GM19025 (cell line): ENCODE data around the gene ZNF484.
"Not testable (repeated sequence)": the region's sequence is repeated elsewhere in the genome, so short reads cannot be mapped to it uniquely, and the experiment has no call there.

Experiments
- ATAC-seq: cut with Tn5 transposase; IDR thresholded peaks from one replicate; pipeline ENCODE4 v1.9.1; 2021; ENCODE audit warnings: mild to moderate bottlenecking, low read depth, moderate library complexity; ENCODE audit not compliant: unreplicated experiment

The ZNF484 gene

GRCh38 chr9:92864152-92864551 lies 13.7 kb downstream of the ZNF484 start:
- ATAC-seq = no peak

- no peak for ATAC-seq
These were observed 17.0 kb downstream of the ZNF484 start for GRCh38 chr9:92860867-92861266.

DNA sequence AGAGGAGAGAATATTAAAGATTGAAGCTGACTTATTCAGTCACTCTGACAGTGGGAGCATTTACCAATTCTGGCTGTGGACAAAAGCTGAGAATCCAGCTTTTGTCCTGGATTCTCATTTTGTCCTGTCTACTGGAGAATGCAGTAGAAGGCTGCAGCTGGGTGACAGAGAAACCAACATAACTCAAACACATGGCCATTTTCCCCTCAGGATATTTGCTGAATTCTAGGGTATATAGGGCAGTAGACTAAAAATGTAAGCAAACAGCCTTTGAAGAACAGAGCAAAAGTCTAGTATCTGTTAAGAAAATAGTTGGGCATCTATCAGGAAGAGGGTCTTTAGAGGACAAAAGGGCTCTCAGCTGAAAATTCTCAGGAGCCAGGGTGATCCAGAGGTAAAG lies 20.6 kb downstream of the ZNF484 start:
- ATAC-seq = no peak

DNA sequence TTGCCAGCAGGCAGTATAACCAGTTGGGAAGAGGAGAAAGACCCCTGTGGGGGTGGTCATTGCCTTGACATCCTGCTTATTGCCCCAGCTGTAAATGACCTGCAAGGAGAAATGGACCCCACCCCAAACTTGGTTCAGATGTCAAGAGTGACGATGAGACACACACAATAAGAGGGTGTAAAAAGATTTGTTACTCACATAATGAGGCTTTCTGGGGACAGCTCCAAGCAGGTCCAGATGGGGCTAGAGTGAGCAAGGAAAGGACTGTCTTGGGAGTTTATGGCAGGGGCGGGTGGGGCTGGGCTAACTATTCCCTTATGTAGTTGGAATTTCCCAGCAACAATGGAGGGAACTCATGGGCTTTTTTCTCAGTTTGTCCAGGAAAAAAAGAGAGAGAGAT lies 24.1 kb downstream of the ZNF484 start:
- no peak for ATAC-seq

GRCh38 chr9:92850898-92851297 lies 26.9 kb downstream of the ZNF484 start:
- no peak for ATAC-seq

- ATAC-seq = not testable (repeated sequence)
These were observed 29.1 kb downstream of the ZNF484 start for GRCh38 chr9:92848740-92849139.

GRCh38 chr9:92846662-92847145 lies 31.1 kb downstream of the ZNF484 start:
- no peak for ATAC-seq

DNA sequence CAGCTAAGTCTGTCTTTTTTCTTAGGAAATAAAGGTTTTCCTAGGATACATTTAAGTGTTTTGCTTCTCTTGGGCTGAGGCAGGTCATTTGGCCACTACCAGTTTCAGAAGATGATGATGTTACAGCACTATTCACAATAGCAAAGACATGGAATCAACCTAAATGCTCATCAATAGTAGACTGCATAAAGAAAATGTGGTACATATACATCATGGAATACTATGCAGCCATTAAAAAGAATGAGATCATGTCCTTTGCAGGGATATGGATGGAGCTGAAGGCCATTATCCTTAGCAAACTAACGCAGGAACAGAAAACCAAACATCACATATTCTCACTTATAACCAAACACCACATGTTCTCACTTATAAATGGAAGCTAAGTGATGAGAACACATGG lies 39.4 kb downstream of the ZNF484 start:
- ATAC-seq = not testable (repeated sequence)

- ATAC-seq = no peak
These were observed 40.6 kb downstream of the ZNF484 start for GRCh38 chr9:92837191-92837590.

DNA sequence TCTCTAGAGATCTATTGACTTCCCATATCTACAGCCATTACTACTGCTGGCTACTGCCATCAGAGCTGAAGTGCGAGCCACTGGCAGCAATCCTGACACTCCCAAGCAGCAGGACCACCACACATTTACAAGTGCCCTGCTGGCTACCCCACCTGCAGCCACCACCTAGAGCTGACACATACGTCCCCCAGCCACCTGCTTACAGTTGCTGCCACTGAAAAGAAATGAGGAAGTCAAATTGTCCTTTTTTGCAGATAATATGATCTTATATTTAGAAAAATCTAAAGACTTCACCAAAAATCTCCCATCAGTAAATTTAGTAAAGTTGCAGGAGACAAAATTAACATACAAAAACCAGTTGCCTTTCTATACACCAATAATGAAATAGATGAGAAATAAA lies 48.4 kb downstream of the ZNF484 start:
- ATAC-seq = no peak

- not testable (repeated sequence) for ATAC-seq
These were observed 52.8 kb downstream of the ZNF484 start for GRCh38 chr9:92825065-92825464.

DNA sequence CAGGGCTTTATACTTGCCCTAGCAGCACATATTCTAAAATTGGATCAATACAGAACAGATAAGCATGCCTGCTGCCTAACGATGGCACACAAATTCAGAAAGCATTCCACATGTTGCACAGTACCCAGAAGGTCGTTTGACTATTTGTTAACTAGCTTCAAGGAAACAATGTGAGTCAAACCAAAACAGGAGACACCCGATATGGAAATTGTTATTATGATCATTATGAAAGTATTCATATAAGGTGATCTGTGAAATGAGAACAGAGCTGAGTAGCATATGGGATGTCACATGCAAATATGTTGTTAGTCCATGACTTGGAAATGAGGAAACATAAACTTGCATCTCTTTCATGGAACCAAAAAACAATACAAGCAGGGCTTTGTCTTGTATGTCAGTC lies 56.9 kb downstream of the ZNF484 start:
- no peak for ATAC-seq

GRCh38 chr9:92819898-92820297 lies 57.9 kb downstream of the ZNF484 start:
- not testable (repeated sequence) for ATAC-seq

DNA sequence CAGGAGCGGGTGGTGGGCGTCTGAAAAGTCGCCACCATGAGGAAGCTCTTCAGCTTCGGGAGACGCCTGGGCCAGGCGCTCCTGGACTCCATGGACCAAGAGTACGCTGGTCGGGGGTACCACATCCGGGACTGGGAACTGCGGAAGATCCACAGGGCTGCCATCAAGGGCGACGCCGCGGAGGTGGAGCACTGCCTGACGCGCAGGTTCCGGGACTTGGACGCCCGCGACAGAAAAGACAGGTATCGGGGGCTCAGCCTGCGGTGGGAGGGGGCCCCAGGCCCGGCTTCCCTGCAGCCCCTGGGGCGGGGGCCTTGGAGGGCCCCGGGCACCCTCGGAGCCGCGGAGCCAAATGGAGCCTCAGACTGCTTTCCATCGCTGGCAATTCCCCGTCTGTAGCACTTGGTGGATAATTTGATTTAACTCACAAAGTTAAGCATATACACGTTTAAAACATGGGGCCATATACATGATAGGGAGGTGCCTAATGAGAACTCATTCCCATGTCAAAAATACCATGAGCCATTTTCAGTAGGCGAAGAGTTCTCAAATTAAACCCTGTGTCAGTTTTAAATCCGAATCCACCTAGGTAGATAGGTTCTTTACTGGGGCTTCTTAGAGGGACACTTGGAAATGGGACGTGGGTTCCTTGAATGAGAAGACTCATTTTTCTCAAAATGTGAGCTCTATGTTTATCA lies 68.1 kb downstream of the ZNF484 start:
- ATAC-seq = not testable (repeated sequence)

DNA sequence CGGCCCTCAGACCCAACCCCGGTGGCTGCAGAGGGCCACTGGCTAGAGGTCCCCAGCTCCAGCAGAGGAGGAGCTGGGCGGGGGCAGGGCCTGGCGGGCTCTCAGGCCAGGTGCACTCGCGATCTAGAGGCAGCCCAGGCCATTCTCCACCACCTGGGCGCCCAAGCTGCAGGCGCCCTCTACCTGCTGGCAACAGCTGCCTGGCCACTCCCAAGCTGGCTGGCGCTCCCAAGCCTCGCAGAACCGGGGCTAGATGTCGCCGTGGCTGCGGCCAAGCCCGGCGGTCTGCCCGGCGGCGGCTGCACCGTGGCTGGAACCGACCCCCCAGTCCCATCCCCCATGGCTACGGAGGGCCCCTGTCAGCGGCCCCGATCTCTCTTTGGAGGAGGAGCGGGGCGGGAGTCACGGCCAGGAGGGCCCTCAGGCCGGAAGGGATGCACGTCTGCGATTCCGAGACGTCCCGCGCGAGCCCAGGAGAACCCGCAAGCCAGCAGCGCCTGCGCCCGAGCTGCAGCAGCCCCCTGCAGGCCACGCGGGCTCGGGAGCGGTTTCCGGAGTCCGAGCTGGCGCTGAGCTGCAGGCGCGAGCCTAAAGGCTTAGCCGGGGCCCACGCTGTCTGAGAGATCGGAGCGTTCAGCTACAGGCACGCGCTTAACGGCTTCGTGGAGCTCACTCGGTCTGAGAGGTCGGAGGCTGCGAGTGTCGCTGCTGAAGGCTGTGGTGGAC lies 68.9 kb downstream of the ZNF484 start:
- ATAC-seq = no peak

DNA sequence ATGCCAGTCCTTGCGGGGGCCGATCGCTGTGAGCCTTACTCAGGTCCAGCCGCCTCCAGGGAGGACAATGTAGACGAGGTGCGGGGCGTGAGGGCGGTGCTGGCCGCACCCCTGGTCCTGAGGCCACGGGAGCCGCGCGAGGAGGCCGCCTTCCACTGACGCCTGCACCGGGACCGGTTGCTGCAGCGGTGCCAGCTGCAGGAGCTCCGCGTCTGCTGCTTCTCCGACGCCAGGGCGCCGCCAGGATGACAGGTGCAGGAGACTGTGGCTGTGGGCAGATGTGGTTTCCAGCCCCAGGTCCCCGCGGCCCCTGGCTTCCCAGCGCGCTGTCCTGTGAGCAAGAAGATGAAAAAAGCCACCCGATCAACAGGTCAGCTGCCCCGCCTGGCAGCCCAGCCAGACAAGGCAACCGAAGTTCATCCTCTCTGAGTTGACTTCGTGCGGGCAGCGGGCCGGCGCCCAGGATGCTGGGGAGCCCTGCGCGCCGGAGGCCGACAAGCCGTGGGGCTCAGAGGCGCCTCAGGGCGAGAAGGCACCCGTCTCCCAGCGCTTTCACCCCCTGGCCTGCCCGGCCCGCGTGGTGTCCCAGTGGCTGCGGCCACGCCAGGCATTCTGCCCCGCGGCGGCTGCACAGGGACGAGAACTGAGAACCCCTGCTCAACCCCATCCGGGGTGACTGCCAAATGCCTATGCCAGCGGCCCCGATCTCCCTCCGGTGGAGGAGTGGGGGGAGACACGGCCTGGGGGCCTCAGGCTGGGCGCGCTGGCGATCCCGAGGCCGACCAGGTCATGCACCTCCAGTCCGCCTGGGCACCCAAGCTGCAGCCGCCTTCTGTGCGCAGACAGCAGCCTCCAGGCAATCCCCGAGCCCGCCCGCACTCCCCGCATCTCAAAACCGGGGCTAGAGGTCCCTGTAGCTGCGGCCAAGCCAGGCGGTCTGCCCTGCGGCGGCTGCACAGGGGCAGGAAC lies 69.8 kb downstream of the ZNF484 start:
- ATAC-seq = no peak

GRCh38 chr9:92807031-92807756 lies 70.6 kb downstream of the ZNF484 start:
- ATAC-seq = no peak

DNA sequence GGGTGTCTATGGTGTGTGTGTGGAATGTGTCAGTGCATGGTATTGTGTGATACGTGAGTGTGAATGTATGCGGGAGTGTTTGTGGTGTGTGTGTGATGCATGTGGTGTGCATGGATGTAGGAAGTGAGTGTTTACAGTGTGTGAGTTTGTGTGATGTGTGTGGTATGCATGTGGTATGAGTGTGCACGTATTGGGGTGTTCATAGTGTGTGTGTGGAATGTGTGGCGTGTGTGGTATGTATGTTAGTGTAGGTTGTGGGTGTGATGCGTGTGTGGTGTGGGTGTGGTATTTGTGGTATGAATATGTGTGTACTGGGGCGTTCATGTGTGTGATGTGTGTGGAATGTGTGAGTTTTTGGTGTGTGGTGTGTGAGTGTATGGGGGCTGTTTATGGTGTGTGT lies 73.1 kb downstream of the ZNF484 start:
- no peak for ATAC-seq

- ATAC-seq = no peak
These were observed 79.5 kb downstream of the ZNF484 start for GRCh38 chr9:92798358-92798757.

DNA sequence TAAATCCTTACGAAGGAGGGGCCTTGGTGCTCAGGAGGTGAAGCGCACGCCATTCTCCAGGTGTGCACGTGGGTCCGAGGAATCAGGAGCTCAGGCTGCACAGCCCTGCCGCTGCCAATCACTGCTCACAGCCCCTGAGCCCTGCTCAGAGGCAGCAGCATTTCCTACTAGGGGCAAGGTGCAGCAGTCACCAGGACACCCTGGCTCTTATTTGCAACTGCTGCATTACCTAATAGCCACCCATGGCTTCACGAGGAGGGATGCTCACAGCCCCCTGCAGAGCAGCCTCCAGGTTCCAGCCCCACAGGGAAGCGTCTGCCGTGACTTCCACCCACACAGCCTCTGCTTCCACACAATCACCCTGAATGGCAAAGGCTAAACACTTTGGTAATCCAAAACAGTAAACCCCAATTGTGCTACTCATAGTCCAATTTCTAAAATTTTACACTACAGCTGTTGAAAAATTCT lies 81.5 kb downstream of the ZNF484 start:
- ATAC-seq = not testable (repeated sequence)
